Tibial artery (tissue), 4 donors: ENCODE measurements around the gene IL17REL.

ENCODE experiments used
- DNase-seq, 2 donors: peaks; one replicate each; pipeline ENCODE4 v3.0.0-alpha.2; 2019
- H3K27ac ChIP-seq, 2 donors: fragments of 200-600 bp; sonication (generic) in 1 of 2; 1 replicate in 1 of 2; 2 replicates in 1 of 2; pipeline ENCODE4 v1.5.1; 2018 to 2019; ENCODE audit warnings: mild to moderate bottlenecking in 1 of 2
- H3K27me3 ChIP-seq, 2 donors: fragments of 200-600 bp; sonication (generic) in 1 of 2; one replicate each; pipeline versions ENCODE4 v1.5.1 to v1.6.0; 2016 to 2019
- H3K36me3 ChIP-seq, 3 donors: fragments of 200-600 bp; sonication (generic) in 2 of 3; one replicate each; pipeline ENCODE4 v1.5.1; 2016 to 2019; ENCODE audit warnings: mild to moderate bottlenecking in 2 of 3
- H3K4me1 ChIP-seq, 4 donors: fragments of 200-600 bp; sonication (generic) in 2 of 4; 1 replicate in 3 of 4; 2 replicates in 1 of 4; pipeline ENCODE4 v1.5.1; 2016 to 2019
- H3K4me3 ChIP-seq, 2 donors: fragments of 200-600 bp; sonication (generic) in 1 of 2; 1 replicate in 1 of 2; 2 replicates in 1 of 2; pipeline ENCODE4 v1.5.1; 2018 to 2019; ENCODE audit warnings: mild to moderate bottlenecking in 2 of 2
- H3K9me3 ChIP-seq, 3 donors: fragments of 200-600 bp; sonication (generic) in 1 of 3; one replicate each; pipeline ENCODE4 v1.5.1; 2016 to 2019
- intact Hi-C: fragments of 100-400 bp; cut with DNase I; formaldehyde crosslinking; loops from one replicate; pipeline ENCODE4 v1.15.0; 2023; ENCODE audit warnings: low total_unique reads
- TF ChIP-seq, protein P1 (sequence below), 2 experiments: fragments of 200-600 bp in 1 of 2; fragments of 450-650 bp in 1 of 2; IDR thresholded peaks; one replicate each; pipeline ENCODE4 v1.5.1; 2017 to 2019; ENCODE audit warnings: antibody characterized with exemption in 2 of 2, mild to moderate bottlenecking in 1 of 2, moderate library complexity in 1 of 2

Gene IL17REL

DNA sequence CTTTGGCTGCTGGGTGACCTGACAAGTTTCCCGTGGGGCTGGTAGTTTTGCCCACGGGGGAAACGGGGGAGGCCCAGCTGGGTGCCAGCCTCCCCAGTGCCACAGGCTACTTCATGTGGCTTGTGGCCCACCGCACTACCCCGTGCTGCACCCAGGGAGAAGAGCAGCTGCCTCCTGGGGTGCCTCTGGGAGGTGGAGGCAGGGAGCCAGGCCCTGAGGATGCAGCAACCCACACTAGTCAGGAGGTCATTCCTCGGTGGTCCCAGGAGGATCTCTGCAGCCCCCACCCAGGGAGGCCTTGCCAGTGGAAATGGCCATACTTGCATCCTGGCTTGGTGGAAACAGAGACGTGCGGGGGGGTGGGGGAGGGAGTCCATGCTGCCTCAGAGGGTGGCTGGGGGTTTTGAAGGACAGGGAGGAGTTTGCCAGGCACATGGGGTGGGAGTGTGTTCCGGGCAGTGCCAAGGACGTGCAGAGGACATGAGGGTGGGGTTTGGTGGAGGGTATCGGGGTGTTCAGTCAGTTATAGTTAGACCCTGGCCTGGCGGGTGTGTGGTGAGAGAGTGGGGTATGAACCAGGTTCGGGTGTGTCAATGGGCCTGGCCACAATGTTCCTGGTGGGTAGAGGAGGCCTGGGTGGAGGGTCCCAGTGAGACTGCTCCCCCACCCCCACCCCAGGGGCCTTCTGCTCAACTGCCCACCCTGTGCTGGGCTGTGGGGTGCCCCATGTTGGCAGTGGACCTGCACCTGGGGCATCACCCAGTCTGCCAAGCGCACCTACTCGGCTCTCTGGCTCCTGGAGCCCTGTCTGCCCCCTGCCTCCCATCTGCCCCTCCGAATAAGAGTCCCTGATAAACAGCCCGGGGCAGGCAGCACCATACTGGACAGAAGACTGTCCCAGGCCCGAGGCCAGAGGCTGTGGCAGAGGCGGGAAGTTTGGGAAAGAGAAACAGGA is 48.2 kb downstream of the IL17REL start:
- peaks cover 17 to 35% (median 35%) of the 10 kb centered on the region in 3 donors for H3K36me3 ChIP-seq
- peak; percentile 20 to 68 for DNase-seq
- TF ChIP-seq, protein P1, sequence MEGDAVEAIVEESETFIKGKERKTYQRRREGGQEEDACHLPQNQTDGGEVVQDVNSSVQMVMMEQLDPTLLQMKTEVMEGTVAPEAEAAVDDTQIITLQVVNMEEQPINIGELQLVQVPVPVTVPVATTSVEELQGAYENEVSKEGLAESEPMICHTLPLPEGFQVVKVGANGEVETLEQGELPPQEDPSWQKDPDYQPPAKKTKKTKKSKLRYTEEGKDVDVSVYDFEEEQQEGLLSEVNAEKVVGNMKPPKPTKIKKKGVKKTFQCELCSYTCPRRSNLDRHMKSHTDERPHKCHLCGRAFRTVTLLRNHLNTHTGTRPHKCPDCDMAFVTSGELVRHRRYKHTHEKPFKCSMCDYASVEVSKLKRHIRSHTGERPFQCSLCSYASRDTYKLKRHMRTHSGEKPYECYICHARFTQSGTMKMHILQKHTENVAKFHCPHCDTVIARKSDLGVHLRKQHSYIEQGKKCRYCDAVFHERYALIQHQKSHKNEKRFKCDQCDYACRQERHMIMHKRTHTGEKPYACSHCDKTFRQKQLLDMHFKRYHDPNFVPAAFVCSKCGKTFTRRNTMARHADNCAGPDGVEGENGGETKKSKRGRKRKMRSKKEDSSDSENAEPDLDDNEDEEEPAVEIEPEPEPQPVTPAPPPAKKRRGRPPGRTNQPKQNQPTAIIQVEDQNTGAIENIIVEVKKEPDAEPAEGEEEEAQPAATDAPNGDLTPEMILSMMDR (IDR thresholded peaks at IDR 0.05), result no peak
- H3K4me1 ChIP-seq, result peaks cover 0 to 73% (median 46%) of the 10 kb centered on the region in 4 donors
- H3K27ac ChIP-seq, result peak overlapping the region; percentile 88 to 89
- no peaks in the 10 kb centered on the region for H3K27me3 ChIP-seq
- H3K4me3 ChIP-seq, result peak overlapping the region; percentile 6 to 81
- H3K9me3 ChIP-seq, result no peaks in the 10 kb centered on the region
- intact Hi-C loops, result loop anchor here (10.0 kb wide), 1 partner anchor 340 kb away; the partner anchor contains the start of gene PLXNB2

DNA sequence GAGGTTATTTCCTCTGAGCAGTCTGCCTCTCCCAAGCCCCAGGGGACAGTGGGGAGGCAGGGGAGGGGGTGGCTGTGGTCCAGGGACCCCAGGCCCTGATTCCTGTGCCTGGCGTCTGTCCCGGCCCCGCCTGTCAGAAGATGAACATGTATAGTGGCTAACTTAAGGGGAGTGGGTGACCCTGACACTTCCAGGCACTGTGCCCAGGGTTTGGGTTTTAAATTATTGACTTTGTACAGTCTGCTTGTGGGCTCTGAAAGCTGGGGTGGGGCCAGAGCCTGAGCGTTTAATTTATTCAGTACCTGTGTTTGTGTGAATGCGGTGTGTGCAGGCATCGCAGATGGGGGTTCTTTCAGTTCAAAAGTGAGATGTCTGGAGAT is 48.9 kb downstream of the IL17REL start:
- TF ChIP-seq, protein P1 (IDR thresholded peaks at IDR 0.05), result no peak
- H3K27me3 ChIP-seq, result no peaks in the 10 kb centered on the region
- peak; percentile 20 to 69 for DNase-seq
- no peaks in the 10 kb centered on the region for H3K9me3 ChIP-seq
- H3K4me3 ChIP-seq, result peak overlapping the region; percentile 81 to 85
- peak overlapping the region; percentile 88 to 89 for H3K27ac ChIP-seq
- intact Hi-C loops, result loop anchor here (10.0 kb wide), 1 partner anchor 341 kb away; the partner anchor contains the start of gene PLXNB2
- peaks cover 17 to 35% (median 35%) of the 10 kb centered on the region in 3 donors for H3K36me3 ChIP-seq
- peaks cover 0 to 80% (median 46%) of the 10 kb centered on the region in 4 donors for H3K4me1 ChIP-seq

DNA sequence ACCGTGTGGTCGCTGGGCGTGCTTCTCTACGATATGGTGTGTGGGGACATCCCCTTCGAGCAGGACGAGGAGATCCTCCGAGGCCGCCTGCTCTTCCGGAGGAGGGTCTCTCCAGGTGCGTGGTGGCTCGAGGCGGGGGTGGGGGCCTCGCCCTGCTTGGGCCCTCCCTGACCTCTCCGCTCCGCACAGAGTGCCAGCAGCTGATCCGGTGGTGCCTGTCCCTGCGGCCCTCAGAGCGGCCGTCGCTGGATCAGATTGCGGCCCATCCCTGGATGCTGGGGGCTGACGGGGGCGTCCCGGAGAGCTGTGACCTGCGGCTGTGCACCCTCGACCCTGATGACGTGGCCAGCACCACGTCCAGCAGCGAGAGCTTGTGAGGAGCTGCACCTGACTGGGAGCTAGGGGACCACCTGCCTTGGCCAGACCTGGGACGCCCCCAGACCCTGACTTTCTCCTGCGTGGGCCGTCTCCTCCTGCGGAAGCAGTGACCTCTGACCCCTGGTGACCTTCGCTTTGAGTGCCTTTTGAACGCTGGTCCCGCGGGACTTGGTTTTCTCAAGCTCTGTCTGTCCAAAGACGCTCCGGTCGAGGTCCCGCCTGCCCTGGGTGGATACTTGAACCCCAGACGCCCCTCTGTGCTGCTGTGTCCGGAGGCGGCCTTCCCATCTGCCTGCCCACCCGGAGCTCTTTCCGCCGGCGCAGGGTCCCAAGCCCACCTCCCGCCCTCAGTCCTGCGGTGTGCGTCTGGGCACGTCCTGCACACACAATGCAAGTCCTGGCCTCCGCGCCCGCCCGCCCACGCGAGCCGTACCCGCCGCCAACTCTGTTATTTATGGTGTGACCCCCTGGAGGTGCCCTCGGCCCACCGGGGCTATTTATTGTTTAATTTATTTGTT is 49.6 kb downstream of the IL17REL start:
- TF ChIP-seq, protein P1 (IDR thresholded peaks at IDR 0.05), result no peak
- Histone ChIP-seq H3K4me1 (peaks cover 0 to 80% (median 45%) of the 10 kb centered on the region in 4 donors), H3K9me3 (no peaks in the 10 kb centered on the region), H3K4me3 (peak overlapping the region; percentile 81 to 85), H3K36me3 (peaks cover 17 to 35% (median 35%) of the 10 kb centered on the region in 3 donors), H3K27me3 (no peaks in the 10 kb centered on the region), H3K27ac (peak overlapping the region; percentile 88 to 89)
- intact Hi-C loops, result loop anchor here (10.0 kb wide), 1 partner anchor 342 kb away; the partner anchor contains the start of gene PLXNB2
- DNase-seq, result peak; percentile 41 to 74

DNA sequence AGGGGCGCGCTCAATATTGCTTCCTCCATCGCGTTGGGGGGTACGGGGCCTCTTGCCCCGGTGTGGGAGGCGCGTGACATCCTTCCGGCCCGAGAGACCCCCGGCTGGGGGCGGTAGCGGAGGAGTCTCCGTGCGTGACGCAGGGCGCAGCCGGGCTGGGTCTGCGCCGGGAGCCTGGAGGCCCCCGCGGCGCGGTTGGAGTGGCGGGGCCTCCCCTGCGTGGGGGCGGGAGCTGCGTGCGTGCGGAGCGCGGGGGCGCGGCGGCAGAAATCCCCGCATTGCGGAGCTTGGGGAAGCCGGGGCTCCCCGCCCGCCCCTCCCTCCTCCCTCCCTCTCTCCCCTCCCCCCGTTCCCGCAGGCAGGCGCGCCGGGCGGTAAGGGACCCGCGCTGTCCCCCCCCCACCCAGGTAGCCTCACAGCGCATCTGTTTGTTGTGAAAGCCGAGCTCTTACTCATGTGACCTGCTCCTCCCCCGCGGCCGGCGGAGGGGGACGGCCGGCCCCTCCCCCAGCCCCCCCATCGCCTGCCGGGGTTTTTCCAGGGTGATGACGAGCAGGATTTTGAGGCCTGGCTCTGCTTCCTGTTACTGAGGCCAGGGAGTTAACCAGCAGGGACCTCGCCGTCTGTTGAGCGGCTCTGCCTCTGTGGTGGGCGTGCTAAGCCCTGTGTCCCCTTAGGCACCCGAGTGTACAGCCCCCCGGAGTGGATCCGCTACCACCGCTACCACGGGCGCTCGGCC is 50.4 kb downstream of the IL17REL start:
- H3K27ac ChIP-seq, result peak overlapping the region; percentile 88 to 89
- peaks cover 0 to 71% (median 41%) of the 10 kb centered on the region in 4 donors for H3K4me1 ChIP-seq
- no peaks in the 10 kb centered on the region for H3K9me3 ChIP-seq
- peak; percentile 90 to 96 for DNase-seq
- H3K27me3 ChIP-seq, result no peaks in the 10 kb centered on the region
- peaks cover 17 to 35% (median 35%) of the 10 kb centered on the region in 3 donors for H3K36me3 ChIP-seq
- TF ChIP-seq, protein P1 (IDR thresholded peaks at IDR 0.05), result no peak
- peak overlapping the region; percentile 81 to 85 for H3K4me3 ChIP-seq
- intact Hi-C loops, result loop anchor here (10.0 kb wide), 1 partner anchor 343 kb away; the partner anchor contains the start of gene PLXNB2
